ENCODE data around the gene CPNE4. TPM values are rescaled to one million over a fixed set of nuclear protein-coding genes. Genes with fewer than 3 reads are reported as not detected.

Gene CPNE4
- total RNA-seq, 2 donors from 2014 or later = 0.31 to 28.0 TPM

DNA sequence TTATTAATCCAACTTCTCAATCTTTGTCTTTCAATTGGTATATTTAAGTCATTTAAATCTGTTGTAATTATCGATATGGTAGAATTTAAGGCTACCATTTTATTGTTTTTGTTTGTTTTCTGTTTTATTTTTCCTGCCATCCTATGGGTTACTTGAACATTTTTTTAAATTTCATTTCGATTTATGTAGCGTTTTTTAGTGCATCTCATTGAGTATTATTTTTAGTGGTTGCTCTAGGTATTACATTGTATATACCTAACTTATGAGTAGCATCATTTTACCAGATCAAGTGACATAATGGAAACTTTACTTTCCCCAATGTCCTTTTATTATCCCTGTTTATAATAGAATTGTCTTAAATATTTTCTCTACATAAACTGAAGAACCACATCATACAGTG, 284.6 kb downstream of the CPNE4 start:
- Histone ChIP-seq H3K4me3 (no peak overlapping the region), H3K36me3 (no peaks in the 10 kb centered on the region), H3K4me1 (no peaks in the 10 kb centered on the region), H3K27ac (no peak overlapping the region), H3K27me3 (no peaks in the 10 kb centered on the region), H3K9me3 (no peaks in the 10 kb centered on the region)
- no peak for DNase-seq (ENCODE audit: low spot score)
- TF ChIP-seq, protein P1, sequence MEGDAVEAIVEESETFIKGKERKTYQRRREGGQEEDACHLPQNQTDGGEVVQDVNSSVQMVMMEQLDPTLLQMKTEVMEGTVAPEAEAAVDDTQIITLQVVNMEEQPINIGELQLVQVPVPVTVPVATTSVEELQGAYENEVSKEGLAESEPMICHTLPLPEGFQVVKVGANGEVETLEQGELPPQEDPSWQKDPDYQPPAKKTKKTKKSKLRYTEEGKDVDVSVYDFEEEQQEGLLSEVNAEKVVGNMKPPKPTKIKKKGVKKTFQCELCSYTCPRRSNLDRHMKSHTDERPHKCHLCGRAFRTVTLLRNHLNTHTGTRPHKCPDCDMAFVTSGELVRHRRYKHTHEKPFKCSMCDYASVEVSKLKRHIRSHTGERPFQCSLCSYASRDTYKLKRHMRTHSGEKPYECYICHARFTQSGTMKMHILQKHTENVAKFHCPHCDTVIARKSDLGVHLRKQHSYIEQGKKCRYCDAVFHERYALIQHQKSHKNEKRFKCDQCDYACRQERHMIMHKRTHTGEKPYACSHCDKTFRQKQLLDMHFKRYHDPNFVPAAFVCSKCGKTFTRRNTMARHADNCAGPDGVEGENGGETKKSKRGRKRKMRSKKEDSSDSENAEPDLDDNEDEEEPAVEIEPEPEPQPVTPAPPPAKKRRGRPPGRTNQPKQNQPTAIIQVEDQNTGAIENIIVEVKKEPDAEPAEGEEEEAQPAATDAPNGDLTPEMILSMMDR (IDR thresholded peaks at IDR 0.05) = peak in 1 of 2 donors; percentile 35

DNA sequence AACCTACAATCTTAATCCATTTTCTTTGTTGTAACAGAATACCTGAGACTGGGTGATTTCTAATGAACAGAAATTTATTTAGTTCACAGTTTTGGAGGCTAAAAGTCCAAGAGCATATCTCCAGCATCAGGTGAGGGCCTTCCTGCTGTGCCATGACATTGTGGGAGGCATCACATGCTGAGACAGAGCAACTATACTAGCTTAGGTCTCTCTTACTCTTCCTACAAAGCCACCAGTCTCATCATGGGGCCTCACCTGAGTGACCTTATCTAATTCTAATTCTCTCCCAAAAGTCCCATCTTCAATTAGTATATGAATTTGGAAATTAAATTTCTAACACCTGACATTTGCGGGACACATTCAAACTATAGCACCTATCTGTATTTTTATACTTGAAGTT, 285.0 kb downstream of the CPNE4 start:
- H3K4me1 ChIP-seq = no peaks in the 10 kb centered on the region
- no peaks in the 10 kb centered on the region for H3K27me3 ChIP-seq
- no peaks in the 10 kb centered on the region for H3K36me3 ChIP-seq
- DNase-seq (ENCODE audit: low spot score) = no peak
- TF ChIP-seq, protein P1 (IDR thresholded peaks at IDR 0.05) = no peak
- no peaks in the 10 kb centered on the region for H3K9me3 ChIP-seq
- no peak overlapping the region for H3K4me3 ChIP-seq
- no peak overlapping the region for H3K27ac ChIP-seq

DNA sequence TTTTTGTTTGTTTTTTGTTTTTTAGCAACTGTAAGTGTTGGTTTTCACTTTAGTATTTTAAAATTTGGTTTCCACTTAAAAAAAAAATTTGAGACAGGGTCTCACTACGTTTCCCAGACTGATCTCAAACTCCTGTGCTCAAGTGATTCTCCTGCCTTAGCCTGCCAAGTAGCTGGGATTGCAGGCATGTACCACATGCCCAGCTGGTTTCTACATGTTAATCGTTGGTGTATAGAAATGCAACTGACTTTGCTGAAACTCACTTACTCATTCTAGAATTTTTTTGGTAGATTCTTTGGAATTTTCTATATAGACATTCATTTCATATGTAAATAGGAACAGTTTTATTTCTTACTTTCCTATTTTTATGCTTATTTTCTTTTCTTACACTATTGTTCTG, 287.3 kb downstream of the CPNE4 start:
- H3K27ac ChIP-seq = no peak overlapping the region
- H3K4me3 ChIP-seq = no peak overlapping the region
- no peaks in the 10 kb centered on the region for H3K4me1 ChIP-seq
- TF ChIP-seq, protein P1 (IDR thresholded peaks at IDR 0.05) = no peak
- H3K9me3 ChIP-seq = no peaks in the 10 kb centered on the region
- H3K36me3 ChIP-seq = no peaks in the 10 kb centered on the region
- no peaks in the 10 kb centered on the region for H3K27me3 ChIP-seq
- DNase-seq (ENCODE audit: low spot score) = no peak

DNA sequence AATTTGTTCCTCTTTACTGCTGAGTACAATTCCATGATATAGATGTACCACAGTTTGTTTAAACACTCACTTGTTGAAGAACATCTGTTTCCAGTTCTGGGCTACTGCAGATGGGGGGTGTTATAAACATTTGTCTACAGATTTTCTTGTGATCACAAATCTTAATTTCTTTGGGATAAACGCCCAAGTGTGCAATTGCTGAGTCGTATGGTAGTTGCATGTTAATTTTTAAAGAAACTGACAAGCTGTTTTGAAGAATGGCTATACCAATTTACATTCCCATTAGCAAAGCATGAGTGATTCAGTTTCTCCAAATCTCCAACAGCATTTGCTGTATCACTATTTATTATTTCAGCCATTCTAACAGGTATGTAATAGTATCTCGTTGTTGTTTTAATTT, 290.0 kb downstream of the CPNE4 start:
- no peak for DNase-seq (ENCODE audit: low spot score)
- no peaks in the 10 kb centered on the region for H3K9me3 ChIP-seq
- no peak overlapping the region for H3K27ac ChIP-seq
- no peaks in the 10 kb centered on the region for H3K36me3 ChIP-seq
- no peaks in the 10 kb centered on the region for H3K27me3 ChIP-seq
- H3K4me1 ChIP-seq = no peaks in the 10 kb centered on the region
- no peak overlapping the region for H3K4me3 ChIP-seq
- TF ChIP-seq, protein P1 (IDR thresholded peaks at IDR 0.05) = no peak

DNA sequence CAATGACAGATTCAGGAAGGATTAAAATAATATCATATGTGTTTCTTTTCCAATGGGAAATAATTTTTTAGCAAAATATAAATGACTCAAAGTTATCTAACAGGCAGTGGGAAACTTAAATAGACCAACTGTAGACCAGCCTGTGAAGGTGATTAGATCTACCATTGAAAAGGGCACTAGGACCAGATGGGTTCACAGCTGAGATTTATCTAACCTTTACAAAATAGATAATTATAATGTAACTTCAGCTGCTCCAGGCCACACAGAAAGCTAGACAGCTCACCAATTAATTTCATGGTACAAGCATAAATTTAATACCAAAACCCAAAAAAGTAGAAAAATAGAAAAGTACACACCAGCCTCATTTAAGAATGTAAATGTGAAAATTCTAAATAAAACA, 291.7 kb downstream of the CPNE4 start:
- TF ChIP-seq, protein P1 (IDR thresholded peaks at IDR 0.05) = no peak
- DNase-seq (ENCODE audit: low spot score) = no peak
- Histone ChIP-seq H3K27me3 (no peaks in the 10 kb centered on the region), H3K4me1 (no peaks in the 10 kb centered on the region), H3K9me3 (no peaks in the 10 kb centered on the region), H3K36me3 (no peaks in the 10 kb centered on the region), H3K4me3 (no peak overlapping the region), H3K27ac (no peak overlapping the region)

DNA sequence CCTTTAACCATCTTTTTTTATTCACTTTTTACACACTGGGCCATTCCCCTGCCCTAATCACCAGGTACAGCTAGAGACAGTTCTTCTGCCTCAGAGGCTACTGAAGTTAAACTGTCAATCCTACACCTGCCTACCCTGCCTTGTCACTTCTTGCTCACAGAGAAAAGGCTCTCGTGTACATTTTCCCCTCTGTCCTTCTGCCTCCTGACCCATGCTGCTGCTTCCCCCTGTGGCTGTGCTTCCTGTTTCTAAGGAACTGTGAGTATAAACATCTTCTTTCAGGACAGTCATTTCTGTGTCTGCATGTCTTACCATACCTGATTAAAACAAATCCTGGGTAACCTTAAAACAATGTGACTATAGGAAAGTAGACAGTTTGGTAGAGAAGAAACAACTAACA, 295.6 kb downstream of the CPNE4 start:
- Histone ChIP-seq H3K36me3 (no peaks in the 10 kb centered on the region), H3K4me3 (no peak overlapping the region), H3K4me1 (no peaks in the 10 kb centered on the region), H3K27me3 (no peaks in the 10 kb centered on the region), H3K9me3 (no peaks in the 10 kb centered on the region), H3K27ac (no peak overlapping the region)
- TF ChIP-seq, protein P1 (IDR thresholded peaks at IDR 0.05) = no peak
- no peak for DNase-seq (ENCODE audit: low spot score)
